CD1c-positive myeloid dendritic cell (primary cell): Measurements from ENCODE around the gene GPI.

ENCODE experiments used
- DNase-seq: peaks from one replicate; pipeline ENCODE4 v3.0.0-alpha.2; 2016; ENCODE audit errors: extremely low spot score

GPI gene

DNA sequence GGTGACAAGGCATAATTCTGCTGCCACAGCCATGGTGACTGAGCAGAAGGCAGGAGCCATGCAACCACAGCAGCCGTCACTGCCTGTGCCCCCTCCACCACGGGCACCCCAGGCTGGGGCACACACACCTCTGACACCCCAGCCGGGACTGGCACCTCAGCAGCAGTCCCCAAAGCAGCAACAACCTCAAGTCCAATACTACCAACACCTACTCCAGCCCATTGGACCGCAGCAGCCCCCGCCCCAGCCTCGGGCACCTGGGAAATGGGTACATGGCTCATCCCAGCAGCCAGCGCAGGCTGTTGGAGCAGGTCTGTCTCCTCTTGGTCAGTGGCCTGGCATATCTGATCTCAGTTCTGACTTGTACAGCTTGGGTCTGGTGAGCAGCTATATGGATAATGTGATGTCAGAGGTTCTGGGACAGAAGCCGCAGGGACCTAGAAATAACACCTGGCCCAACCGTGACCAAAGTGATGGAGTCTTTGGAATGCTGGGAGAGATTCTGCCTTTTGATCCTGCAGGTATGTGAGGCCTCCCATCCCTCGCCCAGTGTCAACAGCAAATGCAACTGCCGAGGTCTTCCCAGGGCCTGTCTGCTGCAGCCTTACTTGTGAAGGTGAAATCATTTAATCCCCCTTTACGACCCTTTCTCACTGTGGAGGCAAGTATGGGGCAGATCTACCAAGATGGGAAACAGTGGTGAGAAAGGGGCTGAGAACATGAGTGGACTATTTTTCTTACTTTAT is 22.9 kb upstream of the GPI start:
- no peak for DNase-seq

- no peak for DNase-seq
These were observed 21.2 kb upstream of the GPI start for GRCh38 chr19:34343751-34344150.

DNA sequence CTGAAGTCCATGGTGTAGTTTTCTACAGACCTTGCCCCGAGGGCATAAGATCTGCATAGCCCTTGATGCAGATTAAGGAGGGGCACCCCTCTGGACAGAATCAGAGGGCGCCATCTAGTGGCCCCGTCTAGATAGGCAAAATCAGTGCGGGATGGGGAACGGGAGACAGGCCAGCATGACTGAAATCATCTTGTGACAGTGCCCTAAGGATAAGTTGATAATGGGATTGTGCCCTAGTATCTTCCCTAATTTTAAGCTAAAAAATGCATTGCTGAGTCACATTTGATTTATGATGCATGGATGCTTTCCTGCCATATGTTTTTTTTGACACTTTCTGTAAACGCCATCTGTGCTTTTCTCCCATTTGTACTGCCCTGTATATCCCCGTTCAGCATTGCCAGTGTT is 19.0 kb upstream of the GPI start:
- DNase-seq, result peak; percentile 60

GRCh38 chr19:34347561-34348165 is 17.3 kb upstream of the GPI start:
- DNase-seq, result no peak

DNA sequence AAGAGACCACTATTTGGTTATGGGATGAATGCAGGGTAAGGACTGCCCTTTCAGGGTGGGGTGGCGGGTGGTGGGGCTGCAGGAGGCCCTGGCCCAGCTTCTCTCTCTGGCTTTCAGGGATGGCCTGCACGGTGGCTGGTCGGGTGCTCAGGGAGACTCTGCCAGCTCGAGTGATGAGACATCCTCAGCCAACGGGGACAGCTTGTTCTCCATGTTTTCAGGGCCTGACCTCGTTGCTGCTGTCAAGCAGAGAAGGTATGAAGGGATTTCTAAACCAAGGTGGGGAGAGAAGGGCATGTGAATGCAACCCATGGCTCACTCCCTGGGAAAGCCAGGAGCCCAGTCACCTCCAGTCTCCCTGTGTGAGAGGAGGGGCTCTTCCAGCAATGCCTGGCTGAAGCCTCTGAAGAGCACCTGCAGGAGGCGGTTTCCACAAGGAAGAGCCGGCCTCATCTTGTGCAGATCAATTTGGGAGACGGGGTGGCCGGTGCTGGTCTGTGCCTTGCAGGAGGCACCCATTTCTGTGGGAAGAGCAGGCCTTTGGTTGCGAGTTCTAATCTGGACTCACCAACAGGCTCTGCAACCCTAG is 16.0 kb upstream of the GPI start:
- no peak for DNase-seq

- peak; percentile 59 for DNase-seq
These were observed 14.8 kb upstream of the GPI start for GRCh38 chr19:34350161-34350561.

- no peak for DNase-seq
These were observed 13.6 kb upstream of the GPI start for GRCh38 chr19:34351382-34351826.

DNA sequence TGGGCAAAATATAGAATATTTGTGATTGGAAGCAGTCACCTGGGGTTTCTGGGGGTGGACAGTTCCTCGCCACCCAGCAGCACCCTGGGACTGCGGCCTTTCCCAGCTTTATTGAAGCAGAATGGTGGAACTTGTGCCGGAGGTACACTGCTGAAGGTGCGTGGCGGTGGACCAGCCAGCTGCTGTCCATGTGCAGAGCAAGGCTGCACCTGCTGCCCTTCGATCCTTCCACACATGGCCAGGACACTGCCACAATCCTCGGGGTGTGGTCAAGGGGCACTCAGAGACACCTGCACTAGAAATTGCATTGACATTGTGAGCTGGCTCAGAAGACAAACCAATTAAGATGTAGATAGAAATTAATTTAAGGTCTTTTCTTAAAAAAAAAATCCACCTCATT is 11.4 kb upstream of the GPI start:
- DNase-seq, result no peak

DNA sequence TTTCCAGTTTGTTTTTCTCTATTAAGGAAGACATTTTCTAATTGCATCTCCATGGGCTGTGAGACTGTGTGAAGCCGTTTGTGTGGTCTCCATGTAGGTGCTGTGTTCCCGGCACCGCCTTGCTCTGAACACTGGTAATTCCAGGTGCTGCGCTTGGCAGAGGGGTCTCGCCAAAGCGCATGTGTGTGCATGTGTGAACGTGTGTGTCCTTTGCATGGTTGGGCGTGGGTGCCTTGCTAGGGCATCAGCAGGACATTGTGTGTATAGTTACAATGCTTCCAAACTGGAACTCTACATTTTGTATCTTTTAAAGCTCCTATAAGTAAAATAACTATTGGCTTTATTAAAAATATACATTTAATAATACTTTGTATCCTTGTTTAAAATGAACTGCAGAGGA is 9.8 kb upstream of the GPI start:
- DNase-seq, result no peak

DNA sequence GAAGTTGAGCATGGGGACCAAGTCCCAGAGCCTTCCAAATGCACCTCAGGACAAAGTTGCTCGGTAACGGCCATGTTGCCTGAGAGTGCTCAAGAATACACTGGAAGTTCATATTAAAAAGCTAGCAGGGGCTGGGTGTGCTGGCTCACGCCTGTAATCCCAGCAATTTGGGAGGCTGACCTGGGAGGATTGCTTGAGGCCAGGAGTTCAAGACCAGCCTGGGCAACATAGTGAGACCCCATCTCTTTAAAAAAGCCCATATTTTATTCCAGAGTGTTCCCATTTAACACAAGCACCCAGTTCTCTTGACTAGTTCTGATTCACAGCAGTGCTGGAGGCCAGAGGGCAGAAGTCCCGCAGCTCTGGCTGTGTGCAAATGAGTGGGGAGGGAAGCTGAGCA is 8.1 kb upstream of the GPI start:
- DNase-seq, result no peak

DNA sequence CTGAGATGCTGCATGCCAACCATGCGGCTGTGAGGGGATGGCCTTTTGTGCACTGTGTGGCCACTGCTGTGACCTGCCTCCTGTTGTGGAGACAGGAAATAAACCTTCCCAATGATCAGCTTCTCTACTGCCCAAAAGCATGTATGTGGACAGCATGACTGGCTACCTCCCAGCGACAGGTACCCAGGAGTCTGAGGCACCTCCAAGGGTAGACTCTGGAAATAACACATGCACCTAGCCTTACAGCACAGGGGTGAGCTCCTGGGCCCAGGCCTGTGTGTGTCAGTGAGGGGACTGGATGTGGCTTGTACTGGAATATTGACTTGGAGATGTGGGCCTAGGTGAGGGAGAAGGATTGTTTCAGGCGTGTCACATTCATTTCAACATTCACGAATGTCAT is 7.6 kb upstream of the GPI start:
- no peak for DNase-seq

DNA sequence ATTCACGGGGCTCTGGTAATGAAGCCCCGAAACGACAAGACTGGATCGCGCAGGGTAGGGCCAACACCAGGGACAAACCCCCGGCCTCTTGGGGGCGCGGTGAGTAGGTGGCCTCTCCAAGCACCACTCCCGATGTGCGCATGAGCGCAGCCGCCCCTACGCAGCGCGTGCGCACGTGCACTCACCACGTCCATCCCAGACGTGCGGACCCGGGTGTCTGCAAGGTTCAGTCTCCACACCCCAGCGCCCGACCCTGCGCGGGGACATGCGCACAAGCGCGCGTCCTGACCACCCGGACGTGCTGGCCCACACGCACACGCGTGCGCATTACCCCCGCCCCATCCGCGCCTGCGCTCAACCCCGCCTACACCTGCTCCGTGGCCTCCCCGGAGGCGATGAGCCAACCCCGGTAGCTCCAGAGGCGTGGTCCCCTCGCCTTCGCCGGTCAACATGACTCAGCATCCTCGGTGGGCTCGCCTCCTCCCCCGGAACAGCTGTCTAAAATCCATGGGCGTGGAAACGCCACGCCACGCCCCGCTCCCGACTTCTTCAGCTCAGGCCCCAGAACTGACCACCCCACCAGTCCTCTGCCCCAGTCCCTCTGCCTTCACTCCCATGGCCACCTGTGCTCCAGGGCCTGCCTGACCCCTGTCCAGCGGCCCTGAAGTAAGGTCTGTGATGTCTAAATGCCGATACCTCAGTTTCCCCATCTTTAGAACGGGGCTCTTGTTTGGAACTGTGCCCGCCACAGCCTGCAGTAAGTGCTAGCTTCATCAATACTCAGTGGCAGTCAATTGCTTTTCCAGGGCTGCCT is 5.6 kb upstream of the GPI start:
- DNase-seq, result peak; percentile 98

DNA sequence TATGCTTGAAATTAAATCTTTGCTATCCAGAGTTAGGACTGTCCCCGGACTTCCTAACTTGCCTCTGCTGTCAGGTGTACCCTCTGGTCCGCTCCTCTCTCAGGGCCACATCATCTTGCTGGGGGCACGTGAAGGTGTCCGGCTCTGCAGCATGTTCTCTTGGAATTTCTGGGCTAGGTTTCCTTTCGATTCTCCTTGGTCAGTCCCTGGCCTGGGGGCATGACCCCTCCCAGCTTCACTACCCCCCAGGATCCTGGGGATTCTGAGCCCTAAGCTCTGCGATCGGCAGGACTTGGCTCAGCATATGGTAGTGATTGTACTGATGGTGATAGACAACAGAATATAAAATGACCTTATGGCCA is 5.1 kb upstream of the GPI start:
- DNase-seq, result no peak

GRCh38 chr19:34360354-34360909 is 4.6 kb upstream of the GPI start:
- no peak for DNase-seq

- DNase-seq, result no peak
These were observed 2.3 kb upstream of the GPI start for GRCh38 chr19:34362679-34363069.

- no peak for DNase-seq
These were observed 1.9 kb upstream of the GPI start for GRCh38 chr19:34363094-34363493.

DNA sequence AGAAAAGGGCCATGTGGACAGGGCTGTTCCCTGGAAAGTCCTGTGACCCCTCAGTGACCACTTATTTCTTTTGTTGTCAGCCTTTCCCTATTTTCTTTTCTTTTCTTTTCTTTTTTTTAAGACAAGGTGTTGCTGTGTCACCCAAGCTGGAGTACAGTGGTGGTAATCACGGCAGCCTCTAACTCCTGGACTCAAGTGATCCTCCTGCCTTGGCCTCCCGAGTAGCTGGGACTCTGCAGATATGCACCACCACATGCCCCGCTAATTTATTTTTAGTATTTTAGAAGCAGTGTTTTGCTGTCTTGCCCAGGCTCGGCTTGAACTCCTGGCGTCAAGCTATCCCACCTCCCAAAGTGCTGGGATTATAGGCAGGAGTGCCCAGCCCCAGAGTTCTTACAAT is 1.1 kb upstream of the GPI start:
- no peak for DNase-seq

- DNase-seq, result no peak
These were observed 550 bp upstream of the GPI start for GRCh38 chr19:34364462-34364829.

DNA sequence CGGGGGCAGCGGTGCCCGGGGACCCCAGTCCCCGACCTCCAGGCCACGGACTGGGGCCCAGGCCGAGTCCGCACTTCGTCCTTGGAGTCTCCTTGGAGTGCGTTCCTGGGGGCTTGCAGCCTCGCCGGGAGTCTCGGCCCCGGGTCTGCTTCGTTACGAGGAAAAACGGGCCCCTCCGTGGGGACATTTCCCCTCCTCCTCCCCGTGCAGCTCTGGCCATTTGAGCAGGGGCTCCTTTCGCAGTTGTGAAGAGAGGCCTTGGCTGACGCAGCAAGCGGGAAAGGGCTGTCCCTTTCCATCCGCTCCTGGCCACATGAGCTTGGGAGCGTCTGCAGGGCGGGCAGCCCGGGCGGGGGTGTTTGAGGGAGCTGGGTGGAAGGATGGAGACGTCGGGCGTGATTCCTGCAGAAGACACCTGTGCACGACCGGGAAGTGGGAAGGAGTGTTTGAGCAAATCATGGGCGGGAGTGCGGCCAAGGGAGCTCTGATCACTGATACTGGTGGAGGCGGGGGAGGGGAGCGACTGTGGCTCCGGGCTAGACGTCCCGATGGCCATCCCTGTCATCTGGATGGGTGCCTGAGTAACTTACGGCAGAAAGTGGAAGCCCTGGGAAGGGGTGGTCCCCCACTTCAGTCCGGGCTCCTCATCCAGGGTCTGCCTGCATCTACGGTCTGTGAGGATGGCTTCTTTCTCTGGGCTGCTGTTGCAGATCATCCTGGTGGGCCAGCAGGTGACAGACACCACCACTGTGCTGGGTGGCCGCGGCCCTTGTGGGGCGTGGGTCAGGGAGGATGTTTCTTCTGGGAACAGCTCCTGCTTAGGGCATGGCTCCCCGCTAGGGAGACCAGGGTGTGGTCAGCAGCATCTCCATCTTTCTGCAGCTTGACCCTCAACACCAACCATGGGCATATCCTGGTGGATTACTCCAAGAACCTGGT is 736 bp downstream of the GPI start:
- DNase-seq, result peak; percentile 18

- DNase-seq, result no peak
These were observed 2.0 kb downstream of the GPI start for GRCh38 chr19:34366738-34367623.
